ENCODE measurements around the gene LRRC57.

GRCh38 chr15:42595626-42596240, 47.1 kb upstream of the LRRC57 start:
- TF ChIP-seq CTCF (IDR thresholded peaks at IDR 0.05; ENCODE audit: insufficient read depth, low read length, poor library complexity, severe bottlenecking) (no peak), EZH2phosphoT487 (conservative IDR thresholded peaks at IDR 0.05; ENCODE audit: low read length) (no peak)

All from SU-DHL-6 (cell line).